Tongue (tissue), 2 donors: Measurements from ENCODE around the gene TPP1. TPM values are rescaled to one million over a fixed set of nuclear protein-coding genes. Genes with fewer than 3 reads are reported as not detected.

Experiments
- DNase-seq: peaks from one replicate; pipeline ENCODE4 v3.0.0-alpha.2; 2015
- total RNA-seq: library from RNA; depleted of rRNA; stranded (reverse); fragments of >200 nt; gene quantifications from one replicate; pipeline ENCODE4 v1.2.3, GENCODE V29; 2014

Gene TPP1
- total RNA-seq, 1 donor from 2014 or later: 59.9 TPM

DNA sequence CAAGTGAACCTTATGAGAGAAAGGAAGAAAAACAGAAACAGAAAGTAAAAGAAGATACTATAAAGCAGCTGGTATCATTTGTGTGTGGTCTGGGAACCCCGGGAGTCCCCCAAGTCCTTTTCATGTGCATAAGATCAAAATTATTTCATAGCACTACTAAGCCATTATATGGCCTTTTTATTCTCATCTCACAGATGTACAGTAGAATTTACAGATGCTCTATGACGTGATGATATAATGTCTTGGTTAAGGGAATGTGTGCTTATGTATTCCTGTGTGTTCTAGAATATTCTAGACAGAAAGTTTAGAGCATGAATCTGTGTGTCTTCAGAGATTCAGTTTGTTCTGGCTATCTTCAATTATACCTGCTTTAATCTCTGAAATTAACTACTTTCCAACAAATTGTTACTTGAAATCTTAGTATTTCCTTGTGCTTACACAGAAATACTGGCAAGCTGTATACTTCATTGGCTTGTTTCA lies 8.6 kb upstream of the TPP1 start:
- no peak for DNase-seq

DNA sequence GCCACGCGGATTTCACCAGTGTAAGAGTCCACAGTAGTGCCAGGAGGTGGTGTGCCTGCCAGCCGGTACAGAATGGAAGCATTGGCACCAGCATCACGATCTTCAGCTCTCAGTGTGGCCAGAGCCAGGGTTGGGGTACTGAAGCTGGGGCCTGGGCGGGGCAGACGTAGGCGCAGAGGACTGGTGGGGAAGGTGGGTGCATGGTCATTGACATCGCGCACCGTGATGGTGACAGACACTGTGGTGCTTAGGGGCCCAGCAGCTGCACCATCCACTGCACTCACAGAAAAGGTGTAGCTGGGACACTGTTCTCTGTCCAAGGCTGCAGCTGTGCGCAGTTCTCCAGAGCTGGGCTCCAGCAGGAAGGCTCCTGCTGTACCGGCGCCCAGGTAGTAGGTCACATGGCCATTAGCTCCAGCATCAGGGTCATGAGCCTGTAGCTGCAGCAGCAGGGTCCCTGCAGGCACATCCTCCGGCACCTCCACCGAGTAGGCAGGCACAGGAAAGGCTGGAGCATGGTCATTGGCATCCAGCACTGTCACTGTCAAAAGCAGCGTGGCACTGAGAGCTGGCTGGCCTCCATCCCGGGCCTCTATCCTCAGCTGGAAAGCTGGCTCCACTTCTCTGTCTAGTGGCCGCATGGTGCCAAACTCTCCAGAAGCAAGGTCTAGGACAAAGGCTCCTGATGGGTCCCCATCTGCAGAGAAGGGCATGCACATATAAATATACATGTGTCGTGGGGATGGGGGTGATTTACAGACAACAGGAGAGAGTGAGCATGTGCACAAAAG lies 7.9 kb upstream of the TPP1 start:
- DNase-seq: no peak

DNA sequence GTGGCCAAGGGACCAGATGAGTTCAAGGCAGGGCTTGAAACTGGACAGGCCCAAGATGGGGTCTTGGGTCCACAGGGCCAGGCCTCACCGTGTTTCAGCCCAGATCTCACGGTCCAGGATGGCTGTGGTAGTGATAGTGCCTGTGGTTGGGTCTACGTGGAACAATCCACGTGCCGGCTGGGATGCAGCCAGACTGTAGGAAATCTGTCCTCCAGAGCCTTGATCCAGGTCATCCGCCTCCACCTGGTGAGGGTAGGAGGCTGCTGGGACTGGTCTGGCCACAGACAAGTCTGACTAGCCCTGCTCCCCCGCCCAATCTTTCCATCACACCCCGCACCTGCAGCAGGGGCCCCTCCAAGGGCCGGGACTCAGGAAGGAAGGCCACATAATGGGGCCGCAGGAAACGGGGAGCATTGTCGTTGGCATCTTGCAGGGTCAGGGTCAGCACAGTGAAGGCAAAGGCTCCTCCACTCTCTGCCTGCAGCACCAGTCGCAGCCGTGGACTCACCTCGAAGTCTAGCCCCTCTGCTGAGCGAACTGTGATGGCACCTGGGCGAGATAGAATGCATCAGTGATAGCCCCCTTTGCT lies 6.7 kb upstream of the TPP1 start:
- DNase-seq: no peak

DNA sequence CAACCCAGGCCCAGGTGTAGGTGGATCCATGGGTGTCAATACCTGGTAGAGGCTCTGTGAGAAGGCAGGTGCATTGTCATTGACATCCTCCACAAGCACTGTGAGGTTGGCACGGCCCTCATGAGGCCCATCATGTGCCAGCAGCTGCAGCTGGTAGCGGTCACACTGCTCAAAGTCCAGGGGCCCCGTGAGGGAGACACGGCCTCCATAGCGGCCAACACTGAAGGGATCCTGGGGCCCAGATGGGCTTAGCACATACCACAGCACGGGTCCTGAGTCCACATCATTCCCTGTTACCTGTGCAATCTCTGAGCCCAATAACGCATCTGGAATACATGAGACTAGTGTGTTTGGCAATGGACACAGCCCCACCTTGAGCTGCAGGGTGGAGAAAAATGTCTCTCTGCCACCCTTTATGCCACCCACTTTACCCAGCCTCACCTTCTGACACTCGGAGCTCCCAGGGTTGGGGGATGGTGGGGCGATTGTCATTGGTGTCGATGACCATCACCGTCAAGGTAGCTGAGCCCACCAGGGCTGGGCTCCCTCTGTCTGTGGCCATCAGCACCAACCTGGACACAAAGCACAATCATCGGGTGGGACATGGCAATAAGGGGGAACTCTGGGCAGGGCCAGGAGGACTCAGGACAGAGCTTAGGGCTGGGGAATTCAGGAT lies 6.1 kb upstream of the TPP1 start:
- no peak for DNase-seq

DNA sequence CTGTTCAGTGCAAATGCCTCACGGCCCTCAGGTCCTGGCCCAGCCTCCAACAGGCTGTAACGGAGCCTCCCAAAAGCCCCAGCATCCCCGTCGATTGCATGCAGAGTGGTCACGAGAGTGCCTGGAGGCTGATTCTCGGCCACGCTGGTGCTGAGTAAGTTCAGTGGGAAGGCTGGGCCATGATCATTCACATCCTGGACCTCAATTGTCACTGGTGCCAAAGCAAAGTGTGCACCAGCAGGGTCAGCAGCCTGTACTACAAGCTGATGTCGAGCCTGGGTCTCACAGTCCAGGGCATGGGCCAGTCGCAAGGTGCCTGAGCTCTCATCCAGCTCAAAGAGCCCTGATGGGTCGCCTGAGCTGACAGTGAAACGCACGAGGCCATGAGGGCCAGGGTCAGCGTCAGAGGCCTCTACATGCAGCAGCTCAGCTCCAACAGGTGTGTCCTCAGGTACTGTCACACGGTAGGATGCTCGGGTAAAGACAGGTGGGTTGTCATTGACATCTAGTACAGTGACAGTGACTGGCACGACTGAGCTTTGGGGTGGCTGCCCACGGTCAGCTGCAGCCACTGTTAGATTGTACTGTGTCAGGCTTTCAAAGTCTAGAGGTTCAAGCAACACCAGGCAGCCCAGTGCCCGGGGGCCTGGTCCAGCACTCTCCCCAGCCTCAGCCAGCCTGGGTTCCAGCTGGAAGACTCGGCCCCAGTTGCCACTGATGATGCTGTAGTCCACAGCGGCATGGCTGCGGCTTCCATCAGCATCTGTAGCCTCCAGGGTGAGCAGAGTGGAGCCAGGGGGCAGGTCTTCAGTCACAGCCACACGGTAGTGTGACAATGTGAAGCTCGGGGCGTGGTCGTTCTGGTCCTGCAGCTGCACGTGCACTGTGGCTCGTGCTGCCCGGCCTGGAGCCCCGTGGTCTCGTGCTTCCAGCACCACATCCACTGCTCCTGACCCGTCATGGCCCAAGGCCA lies 4.5 kb upstream of the TPP1 start:
- DNase-seq: no peak

DNA sequence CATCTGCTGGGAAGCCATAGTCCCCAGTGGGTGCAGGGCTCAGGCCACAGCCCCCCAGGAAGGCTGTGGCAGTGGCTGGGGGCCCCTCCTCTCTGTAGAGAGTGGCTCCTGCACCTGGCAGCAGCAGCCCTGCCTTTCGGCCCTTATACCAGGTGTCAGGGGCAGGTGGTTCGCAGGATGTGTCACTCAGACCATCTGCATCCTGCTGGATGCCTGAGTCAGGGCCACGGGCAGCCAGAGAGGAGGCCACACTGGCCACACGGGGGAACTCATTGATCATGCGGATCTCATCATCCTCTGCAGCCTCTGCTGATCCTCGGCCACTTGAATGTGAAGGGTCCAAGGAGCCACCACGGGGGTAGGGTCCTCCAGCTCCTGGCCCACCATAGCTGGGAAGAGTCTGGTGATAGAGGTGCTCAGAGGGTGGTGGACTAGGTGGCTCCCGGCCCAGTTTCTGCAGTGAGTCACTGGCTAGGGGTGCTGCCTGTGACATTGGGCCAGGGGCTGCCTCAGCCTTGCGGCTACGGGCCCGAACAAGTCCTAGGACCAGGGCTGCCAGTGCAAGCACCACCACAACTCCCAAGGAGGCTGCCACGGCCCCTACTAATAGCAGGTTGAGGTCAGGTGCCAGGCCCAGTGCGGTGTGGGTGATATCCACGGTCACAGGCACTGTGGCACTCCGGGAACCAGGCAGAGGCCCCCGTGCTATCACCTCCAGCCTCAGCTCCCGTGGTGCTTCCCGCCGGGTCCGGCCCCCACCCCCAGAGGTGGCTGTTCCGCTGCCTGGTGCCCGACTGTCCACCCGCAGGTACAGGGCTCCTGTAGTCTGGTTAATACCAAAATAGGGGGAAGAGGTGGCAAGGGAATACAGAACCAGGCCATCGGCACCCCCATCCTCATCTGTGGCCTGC lies 3.3 kb upstream of the TPP1 start:
- DNase-seq: no peak

DNA sequence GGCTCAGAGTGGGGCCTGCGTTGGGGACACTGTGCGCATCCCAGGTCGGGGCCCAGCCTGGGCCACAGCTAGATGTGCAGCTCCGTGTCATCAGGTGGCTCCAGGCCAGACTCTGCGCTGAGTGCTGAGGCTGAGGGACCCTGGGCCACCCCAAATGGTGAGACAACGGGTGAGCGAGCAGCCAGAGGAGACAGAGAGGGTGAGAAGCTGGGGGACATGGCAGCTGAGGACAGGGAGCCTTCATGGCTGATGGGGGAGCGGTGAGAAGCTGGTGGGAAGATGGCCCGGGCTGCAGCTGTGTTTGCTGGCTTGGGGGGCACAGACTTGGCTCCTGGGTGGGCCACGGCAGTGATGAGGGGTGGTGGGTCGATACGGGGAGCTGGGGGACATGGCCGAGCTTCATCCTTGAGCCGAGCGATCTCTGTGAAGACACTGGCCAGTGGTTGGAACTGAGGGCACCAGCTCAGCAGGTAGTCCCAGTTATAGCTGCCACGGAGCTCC lies 2.5 kb upstream of the TPP1 start:
- no peak for DNase-seq

DNA sequence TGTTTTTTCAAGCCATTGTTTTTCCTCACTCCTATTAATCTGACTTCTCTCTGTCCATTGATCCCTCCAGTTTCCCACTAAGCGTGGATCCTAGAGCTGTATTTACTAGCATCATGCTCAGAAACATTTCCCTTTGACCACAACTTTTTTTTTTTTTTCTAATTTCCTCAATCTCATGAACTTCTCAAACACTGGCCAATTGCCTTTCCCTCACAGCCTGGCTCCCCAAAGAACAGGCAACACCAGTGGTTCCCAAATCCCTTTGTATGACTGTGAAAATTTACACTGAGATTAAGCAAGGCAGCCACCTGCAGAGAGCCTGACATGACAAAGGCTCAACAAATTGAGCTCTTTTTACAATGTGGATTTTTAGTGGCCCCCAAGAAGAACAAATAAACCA lies 1.4 kb upstream of the TPP1 start:
- DNase-seq: no peak

DNA sequence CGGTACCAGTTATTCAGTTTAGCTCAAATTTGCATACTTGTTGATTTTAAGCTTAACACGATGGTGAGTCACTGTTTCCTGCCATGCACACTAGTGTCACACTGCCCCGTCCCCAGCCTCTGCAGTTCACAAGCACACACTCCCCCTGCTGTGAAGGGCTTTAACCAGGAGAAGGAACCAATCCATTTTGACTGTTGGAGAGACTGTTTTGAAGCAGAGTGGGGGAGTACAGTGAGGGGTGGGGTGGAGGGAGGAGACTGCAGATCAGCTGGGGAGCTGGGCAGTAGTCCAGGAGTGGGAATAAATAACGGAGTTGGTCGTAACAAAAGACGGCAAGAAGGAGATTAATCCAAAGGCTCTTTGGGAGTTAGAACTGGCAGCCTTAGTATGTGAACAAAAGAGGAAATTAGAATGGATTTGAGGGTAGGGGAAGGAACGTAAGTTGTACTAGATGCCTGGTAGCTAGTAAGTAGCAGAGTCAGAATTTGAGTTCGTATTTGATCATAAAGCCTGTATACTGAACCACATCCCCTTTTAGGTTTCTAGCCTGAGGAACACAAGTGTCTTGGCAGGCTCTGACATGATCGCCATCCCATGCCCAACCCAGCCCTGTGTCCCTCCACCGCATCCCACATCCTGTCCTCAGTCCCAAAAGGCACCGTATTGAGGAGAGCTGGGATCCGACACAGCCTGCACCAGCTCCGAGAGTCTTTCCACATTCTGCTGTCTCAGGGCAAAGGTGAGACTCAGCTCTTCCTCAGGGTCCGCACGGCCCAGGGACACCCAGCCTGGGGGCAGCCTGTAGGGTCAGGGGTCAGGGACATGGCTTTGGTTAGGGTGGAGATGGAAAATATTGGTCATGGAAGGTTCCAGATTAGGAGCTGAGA lies 862 bp downstream of the TPP1 start:
- DNase-seq: peak; percentile 52

DNA sequence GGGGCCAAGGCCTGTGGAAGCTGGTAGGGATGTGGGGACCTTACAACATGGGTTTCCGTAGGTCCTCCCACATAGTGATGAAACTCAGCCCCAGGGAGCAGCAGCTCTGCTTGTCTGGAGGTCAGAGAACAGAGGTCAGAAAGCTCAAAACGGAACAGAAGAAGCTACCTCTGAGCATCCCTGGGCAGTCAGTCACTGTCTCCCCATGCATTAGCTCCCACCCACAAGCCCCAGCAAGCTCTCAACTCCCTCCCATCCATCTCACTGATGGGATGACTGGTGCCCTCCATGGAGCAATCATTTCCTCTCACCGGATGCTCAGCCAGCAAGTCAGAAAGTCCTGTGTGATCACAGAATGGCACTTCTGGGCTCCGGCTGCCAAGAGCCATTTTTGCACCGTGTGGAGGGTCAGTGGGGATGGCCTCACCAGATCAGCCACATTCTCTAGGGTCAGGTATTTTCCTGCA lies 1.9 kb downstream of the TPP1 start:
- DNase-seq: no peak

DNA sequence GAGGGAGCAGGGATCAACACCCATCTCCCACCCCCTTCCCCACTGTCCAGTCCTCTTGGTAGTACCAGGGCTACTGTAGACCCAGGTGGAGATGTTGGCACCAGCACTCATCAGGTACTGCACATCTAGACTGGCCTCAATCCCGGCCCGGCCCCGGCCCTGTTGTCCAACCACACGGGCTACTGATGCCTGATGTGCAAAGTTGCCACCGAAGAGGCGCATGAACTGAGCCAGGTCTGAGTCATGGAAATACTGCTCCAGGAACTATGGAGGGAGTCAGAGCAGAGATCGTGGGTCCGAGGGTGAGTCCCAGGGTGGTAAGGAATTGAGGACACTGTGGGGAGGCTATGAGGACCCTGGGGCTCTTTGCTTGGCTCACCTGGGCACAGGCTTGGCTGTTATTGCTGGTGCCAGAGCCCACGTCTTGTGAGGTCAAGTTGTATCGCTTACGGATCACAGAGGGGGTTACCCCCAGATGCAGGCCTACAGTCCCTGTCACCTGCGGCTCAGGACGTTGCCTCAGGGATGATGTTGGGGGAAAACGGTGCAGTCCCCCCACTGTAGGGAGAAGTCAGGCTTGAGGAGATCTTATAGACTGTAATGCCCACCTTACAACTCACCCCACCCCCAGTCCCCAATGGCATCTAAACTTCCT lies 2.5 kb downstream of the TPP1 start:
- DNase-seq: no peak

DNA sequence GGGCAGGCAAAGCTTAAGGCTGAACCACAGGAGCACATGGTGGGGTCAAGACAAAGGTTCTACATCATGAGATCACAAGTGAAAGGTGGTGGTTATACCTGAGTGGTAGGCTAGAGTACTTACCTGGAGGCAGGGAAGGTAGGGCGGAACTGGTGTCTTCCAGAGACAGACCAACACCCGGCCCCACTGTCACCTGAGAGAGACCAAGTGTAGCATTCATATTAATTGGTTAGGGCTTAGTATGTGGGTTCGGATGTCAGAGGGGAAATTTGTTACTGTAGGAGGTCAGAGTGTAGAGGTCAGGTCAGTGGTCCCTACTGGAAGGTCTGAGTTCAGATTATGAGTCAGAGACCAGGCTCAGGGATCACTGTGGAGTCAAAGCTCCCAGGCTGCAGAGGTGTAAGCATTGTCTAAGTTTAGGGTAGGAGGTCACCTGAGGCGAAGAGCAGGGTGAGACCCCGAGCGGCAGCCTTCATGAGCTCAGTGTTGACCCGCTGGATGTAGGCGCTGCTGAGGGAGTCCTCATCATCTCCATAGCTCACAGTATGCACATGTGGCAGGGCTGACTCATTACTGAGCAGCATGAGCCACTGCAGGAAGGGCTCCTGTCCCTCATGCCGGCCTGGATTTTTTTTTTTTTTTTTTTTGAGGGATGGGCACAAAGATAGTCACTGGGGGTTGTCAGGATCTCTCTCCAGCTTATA lies 3.2 kb downstream of the TPP1 start:
- no peak for DNase-seq

DNA sequence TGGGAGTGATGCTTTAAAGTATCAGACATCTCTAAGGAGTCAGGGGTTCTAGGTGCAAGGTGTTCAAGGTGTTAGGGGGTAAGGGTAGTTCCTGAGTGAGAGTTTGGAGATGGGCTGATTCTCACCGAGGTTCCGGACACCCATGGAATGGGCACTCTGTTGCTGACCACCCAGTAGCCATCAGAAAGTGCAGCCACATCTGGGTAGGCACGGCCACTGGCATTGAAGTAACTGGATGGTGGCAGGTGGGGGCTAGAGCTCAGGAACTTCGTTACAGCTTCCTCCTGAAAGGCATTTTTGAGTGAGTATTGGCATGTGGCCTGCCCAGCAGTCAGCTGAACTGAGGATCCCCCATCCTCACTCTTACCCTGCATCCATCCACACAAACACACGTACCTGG lies 4.2 kb downstream of the TPP1 start:
- no peak for DNase-seq

DNA sequence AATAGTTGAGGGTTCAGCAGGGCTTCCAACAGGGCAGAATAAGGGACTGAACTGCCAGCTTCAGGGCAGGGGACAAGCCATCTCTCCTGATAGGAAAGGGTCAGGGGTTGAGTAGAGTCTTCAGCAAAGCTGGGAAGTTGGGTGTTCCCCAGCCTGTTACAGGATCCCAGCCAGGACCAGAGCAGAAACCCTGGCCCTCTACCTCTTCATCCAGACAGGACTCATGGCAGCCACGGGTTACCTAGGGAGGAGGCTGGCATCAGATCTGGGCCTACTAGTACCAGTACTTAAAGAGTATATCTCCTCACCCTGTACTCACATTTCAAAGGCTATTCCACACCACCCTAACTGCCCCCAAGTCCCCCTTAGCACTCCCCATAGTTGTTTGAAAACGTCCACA lies 4.8 kb downstream of the TPP1 start:
- DNase-seq: no peak

DNA sequence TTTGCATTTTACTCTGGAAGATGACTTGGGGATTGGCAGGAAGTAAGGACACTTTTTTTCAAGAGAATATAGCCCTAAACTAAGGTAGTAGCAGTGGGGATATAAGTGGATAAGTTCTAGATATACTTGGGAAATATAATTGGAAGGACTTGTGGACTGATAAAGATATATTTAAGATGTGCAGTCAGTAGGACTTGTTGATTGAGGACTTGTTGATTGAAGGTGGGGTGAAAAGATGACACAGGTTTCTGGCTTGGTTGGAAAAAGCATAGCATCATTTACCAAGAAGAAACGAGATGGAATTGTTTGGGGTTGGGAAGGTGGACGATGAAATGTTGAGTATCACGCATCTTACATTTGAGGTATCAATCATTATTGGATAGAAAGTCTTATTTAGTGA lies 5.7 kb downstream of the TPP1 start:
- DNase-seq: no peak

DNA sequence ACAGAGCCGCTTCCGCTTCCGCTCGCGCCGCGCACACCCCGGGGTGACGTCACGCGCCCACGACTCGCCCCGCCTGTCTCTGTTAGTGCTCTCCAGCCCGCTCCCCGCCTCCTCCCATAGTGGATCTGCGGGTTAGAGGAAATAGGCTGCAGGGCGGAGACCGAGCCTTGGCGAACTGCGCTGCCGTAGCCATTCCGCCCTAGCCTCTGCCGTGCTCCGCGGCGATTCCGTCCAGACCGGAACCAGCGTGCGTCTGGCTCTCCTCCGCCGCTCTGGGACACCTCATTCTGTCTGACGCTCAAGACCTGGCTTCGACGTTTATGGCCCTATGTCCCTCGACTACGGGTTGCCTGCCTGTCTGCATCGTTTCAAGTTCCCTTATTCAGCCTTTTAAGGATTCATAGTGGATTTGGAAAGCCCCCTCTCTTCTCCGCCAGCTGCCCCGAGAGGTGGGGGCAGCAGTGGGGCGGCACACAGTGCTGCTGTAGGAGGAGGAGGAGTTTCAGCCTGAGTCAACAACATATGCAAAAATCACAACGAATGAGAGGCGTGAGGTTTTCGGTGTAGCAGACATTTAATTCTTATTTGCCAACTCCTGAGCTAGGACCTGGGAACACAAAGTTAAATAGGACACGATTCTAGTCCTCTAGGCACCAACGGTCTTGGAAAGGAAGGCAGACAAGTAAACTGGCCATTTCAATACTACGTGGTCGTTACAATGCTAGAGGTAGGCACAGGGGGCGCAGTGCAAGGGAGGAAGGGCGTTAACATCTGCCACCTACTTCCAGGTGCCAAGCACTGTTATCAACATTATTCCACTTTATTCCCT lies 6.8 kb downstream of the TPP1 start, which contains the start of gene TAF10:
TSS of gene TAF10 (minus strand) at position 4 of the 829 bp plus-strand sequence. CDS start 27 bp downstream, outside the sequence.
- DNase-seq: peak; percentile 98

DNA sequence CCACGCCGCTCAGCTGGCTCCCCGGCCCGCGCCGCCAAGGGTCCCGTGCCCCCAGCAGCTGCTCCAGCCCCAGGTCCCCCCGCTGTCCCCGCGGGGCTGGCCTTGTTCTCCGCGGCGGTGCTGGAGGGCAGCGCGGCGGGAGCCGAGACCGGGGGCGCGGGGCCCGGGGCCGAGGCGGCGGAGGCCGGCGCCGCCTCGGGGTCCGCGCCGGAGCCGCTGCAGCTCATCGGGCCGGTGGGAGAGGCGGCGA lies 7.3 kb downstream of the TPP1 start:
- DNase-seq: no peak
